K562 (cell line): Measurements from ENCODE around the gene MAPT. TPM values are rescaled to one million over a fixed set of nuclear protein-coding genes. Genes with fewer than 3 reads are reported as not detected.

Experiments used
- ARHGAP35 ChIP-seq: fragments of 450-650 bp; IDR thresholded peaks from 2 replicates; pipeline ENCODE4 v1.6.1; 2018; ENCODE audit not compliant: partially characterized antibody
- BHLHE40 ChIP-seq: IDR thresholded peaks from 2 replicates; pipeline ENCODE4 v1.6.1; 2011; ENCODE audit warnings: low read length, improper control_type of control experiment
- E2F3 ChIP-seq: fragments of 250-450 bp; sonication (Bioruptor Pico); IDR thresholded peaks from 2 replicates; pipeline ENCODE4 v1.4.0; 2020; ENCODE audit warnings: mild to moderate bottlenecking
- ETS2 ChIP-seq: IDR thresholded peaks from 2 replicates; pipeline ENCODE4 v1.6.1; 2016; ENCODE audit warnings: borderline replicate concordance, missing genetic modification characterization, mild to moderate bottlenecking, moderate library complexity, missing compliant biosample characterization; ENCODE audit not compliant: poor library complexity, severe bottlenecking
- HSF4 ChIP-seq: fragments of 250-450 bp; sonication (Bioruptor Pico); IDR thresholded peaks from 2 replicates; pipeline ENCODE4 v2.1.2; 2022; ENCODE audit warnings: mild to moderate bottlenecking, moderate library complexity, borderline replicate concordance
- MAZ ChIP-seq, 2 experiments: fragments of 450-650 bp in 1 of 2; sonication (generic) in 1 of 2; formaldehyde crosslinking; IDR thresholded peaks in 1 of 2; conservative IDR thresholded peaks in 1 of 2; 2 replicates each; pipeline versions ENCODE4 v1.4.0 to v1.5.0; 2020; ENCODE audit warnings: mild to moderate bottlenecking in 1 of 2, missing genetic modification reagents in 1 of 2
- MTA2 ChIP-seq: fragments of 450-650 bp; IDR thresholded peaks from 2 replicates; pipeline ENCODE4 v1.6.1; 2016; ENCODE audit warnings: low read depth
- PHB2 ChIP-seq: fragments of 450-650 bp; IDR thresholded peaks from 2 replicates; pipeline ENCODE4 v1.6.1; 2017; ENCODE audit warnings: low read depth
- POLR2AphosphoS5 ChIP-seq: IDR thresholded peaks from 2 replicates; pipeline ENCODE4 v1.6.1; 2011; ENCODE audit warnings: mild to moderate bottlenecking, low read depth, low read length, moderate library complexity; ENCODE audit not compliant: control insufficient read depth, insufficient read depth
- PTRF ChIP-seq: fragments of 450-650 bp; IDR thresholded peaks from 2 replicates; pipeline ENCODE4 v1.6.1; 2016; ENCODE audit warnings: mild to moderate bottlenecking, missing genetic modification characterization, missing compliant biosample characterization
- RHOXF2B ChIP-seq: fragments of 250-450 bp; sonication (Bioruptor Pico); conservative IDR thresholded peaks from 2 replicates; pipeline ENCODE4 v1.5.1; 2021
- SMARCE1 ChIP-seq: fragments of 450-650 bp; IDR thresholded peaks from 2 replicates; pipeline ENCODE4 v1.7.1; 2016; ENCODE audit warnings: mild to moderate bottlenecking
- SNRNP70 ChIP-seq: fragments of 200-400 bp; formaldehyde crosslinking; optimal IDR thresholded peaks from 2 replicates; pipeline ENCODE3; 2017; ENCODE audit warnings: low read depth, low read length
- SP1 ChIP-seq: sonication (generic); formaldehyde crosslinking; IDR thresholded peaks from 2 replicates; pipeline ENCODE4 v1.8.1; 2022; ENCODE audit warnings: mild to moderate bottlenecking, missing genetic modification reagents
- TCF3 ChIP-seq: sonication (generic); formaldehyde crosslinking; IDR thresholded peaks from 2 replicates; pipeline ENCODE4 v1.4.0; 2020; ENCODE audit warnings: mild to moderate bottlenecking, missing genetic modification reagents
- ZNF146 ChIP-seq: IDR thresholded peaks from one replicate; pipeline ENCODE4 v1.6.1; 2018; ENCODE audit warnings: missing compliant biosample characterization; ENCODE audit not compliant: unreplicated experiment
- ZNF830 ChIP-seq: fragments of 250-450 bp; sonication (Bioruptor Pico); IDR thresholded peaks from 2 replicates; pipeline ENCODE4 v1.5.0; 2021; ENCODE audit warnings: mild to moderate bottlenecking
- polyA plus RNA-seq, 8 experiments: library from polyadenylated mRNA; depleted of rRNA in 4 of 8; stranded (reverse) in 5 of 8; unstranded in 3 of 8; fragments of >200 nt; fragmentation: Nextera tagmentation in 2 of 8; fragmentation: Illumina TruSeq in 1 of 8; extraction: Ambion mirVana in 2 of 8; extraction: Trizol in 1 of 8; gene quantifications; 2 replicates each; pipeline versions ENCODE4 v1.2.1 to v1.2.3, GENCODE V29; 2011 to 2014; ENCODE audit warnings: inconsistent platforms in 1 of 8, missing spikeins in 1 of 8
- total RNA-seq, 7 experiments: library from RNA; depleted of rRNA in 6 of 7; stranded (reverse); fragments of >200 nt in 6 of 7; fragmentation: Illumina TruSeq in 2 of 7; extraction: Trizol in 2 of 7; gene quantifications; 2 replicates each; pipeline versions ENCODE4 v1.2.1 to v1.2.3, GENCODE V29; 2011 to 2021; ENCODE audit warnings: low replicate concordance in 1 of 7
- TF ChIP-seq, protein P1 (sequence below): fragments of 250-450 bp; sonication (Bioruptor Pico); IDR thresholded peaks from 2 replicates; pipeline ENCODE4 v1.5.0; 2020; ENCODE audit warnings: mild to moderate bottlenecking, borderline replicate concordance
- TF ChIP-seq, protein P2 (sequence below): sonication (generic); formaldehyde crosslinking; IDR thresholded peaks from 2 replicates; pipeline ENCODE4 v1.4.0; 2020; ENCODE audit warnings: mild to moderate bottlenecking, missing genetic modification reagents
- TF ChIP-seq, protein P3 (sequence below): sonication (generic); formaldehyde crosslinking; IDR thresholded peaks from 2 replicates; pipeline ENCODE4 v1.8.1; 2023; ENCODE audit warnings: mild to moderate bottlenecking, missing genetic modification reagents, moderate library complexity
- TF ChIP-seq, protein P4 (sequence below), 2 experiments: IDR thresholded peaks; 2 replicates each; pipeline ENCODE4 v1.6.1; 2012; ENCODE audit warnings: improper control_type of control experiment in 2 of 2, low read depth in 2 of 2, low read length in 2 of 2, borderline replicate concordance in 1 of 2

Gene MAPT
- total and polyA plus RNA-seq, 9 of the 15 experiments (the other 6 are each of a cell fraction or from before 2014, with no cell fraction given): 0.04 to 1.1 (median 0.36) TPM

DNA sequence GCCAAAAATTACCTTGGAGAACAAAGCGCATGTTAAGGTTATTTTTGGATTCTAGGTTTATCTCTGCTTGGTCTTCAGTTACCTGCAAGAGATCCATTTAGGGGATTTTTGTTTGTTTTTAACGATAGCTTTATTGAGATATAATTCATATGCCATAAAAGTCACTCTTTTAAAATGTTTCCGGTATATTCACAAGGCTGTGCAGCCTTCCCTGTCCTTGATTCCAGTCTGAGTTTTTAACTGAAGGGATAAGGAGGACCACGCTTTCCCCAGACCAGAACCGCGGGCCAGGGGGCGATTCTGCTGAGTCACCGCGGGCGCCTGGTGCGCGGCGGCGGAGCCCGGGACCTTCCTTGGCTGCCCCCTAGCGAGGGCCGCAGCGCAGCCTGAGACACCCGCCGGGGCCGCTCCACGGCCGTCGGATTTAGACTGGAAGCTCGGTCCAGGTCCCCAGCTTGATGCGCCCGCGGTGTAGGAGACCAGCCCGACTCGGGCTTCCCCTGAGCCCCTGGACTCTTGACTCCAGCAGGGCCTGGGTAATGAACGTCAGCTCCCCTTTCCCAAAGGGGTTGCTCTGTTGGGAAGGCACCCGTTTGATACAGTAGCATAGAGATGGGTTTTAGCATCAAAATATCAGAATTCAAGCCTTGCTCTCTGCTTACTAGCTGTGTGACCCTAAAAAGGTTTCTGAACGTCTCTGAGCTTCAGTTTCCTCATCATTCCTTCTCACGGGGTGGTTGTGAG is 54.7 kb downstream of the MAPT start (continued):
- TF ChIP-seq TCF3 (CRISPR knock-in tag) (no peak), ZNF146 (CRISPR knock-in tag) (no peak), E2F3 (CRISPR knock-in tag) (no peak), ZNF830 (CRISPR knock-in tag) (no peak), HSF4 (CRISPR knock-in tag) (no peak), BHLHE40 (no peak), SNRNP70 (no peak), PTRF (tag) (no peak), MTA2 (no peak), SMARCE1 (peak; percentile 69), SP1 (CRISPR knock-in tag) (no peak), ARHGAP35 (no peak), ETS2 (tag) (no peak), POLR2AphosphoS5 (no peak), PHB2 (no peak), MAZ (CRISPR knock-in tag; conservative IDR thresholded peaks at IDR 0.05 in 1 of 2, IDR thresholded peaks at IDR 0.05 in 1 of 2) (peak in 1 of 2 experiments; percentile 69; a peak in 1 of 4 replicates), RHOXF2B (CRISPR knock-in tag) (no peak)
- TF ChIP-seq, protein P1, sequence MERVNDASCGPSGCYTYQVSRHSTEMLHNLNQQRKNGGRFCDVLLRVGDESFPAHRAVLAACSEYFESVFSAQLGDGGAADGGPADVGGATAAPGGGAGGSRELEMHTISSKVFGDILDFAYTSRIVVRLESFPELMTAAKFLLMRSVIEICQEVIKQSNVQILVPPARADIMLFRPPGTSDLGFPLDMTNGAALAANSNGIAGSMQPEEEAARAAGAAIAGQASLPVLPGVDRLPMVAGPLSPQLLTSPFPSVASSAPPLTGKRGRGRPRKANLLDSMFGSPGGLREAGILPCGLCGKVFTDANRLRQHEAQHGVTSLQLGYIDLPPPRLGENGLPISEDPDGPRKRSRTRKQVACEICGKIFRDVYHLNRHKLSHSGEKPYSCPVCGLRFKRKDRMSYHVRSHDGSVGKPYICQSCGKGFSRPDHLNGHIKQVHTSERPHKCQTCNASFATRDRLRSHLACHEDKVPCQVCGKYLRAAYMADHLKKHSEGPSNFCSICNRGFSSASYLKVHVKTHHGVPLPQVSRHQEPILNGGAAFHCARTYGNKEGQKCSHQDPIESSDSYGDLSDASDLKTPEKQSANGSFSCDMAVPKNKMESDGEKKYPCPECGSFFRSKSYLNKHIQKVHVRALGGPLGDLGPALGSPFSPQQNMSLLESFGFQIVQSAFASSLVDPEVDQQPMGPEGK (CRISPR knock-in tag): no peak
- TF ChIP-seq, protein P2, sequence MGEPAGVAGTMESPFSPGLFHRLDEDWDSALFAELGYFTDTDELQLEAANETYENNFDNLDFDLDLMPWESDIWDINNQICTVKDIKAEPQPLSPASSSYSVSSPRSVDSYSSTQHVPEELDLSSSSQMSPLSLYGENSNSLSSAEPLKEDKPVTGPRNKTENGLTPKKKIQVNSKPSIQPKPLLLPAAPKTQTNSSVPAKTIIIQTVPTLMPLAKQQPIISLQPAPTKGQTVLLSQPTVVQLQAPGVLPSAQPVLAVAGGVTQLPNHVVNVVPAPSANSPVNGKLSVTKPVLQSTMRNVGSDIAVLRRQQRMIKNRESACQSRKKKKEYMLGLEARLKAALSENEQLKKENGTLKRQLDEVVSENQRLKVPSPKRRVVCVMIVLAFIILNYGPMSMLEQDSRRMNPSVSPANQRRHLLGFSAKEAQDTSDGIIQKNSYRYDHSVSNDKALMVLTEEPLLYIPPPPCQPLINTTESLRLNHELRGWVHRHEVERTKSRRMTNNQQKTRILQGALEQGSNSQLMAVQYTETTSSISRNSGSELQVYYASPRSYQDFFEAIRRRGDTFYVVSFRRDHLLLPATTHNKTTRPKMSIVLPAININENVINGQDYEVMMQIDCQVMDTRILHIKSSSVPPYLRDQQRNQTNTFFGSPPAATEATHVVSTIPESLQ (CRISPR knock-in tag): no peak
- TF ChIP-seq, protein P3, sequence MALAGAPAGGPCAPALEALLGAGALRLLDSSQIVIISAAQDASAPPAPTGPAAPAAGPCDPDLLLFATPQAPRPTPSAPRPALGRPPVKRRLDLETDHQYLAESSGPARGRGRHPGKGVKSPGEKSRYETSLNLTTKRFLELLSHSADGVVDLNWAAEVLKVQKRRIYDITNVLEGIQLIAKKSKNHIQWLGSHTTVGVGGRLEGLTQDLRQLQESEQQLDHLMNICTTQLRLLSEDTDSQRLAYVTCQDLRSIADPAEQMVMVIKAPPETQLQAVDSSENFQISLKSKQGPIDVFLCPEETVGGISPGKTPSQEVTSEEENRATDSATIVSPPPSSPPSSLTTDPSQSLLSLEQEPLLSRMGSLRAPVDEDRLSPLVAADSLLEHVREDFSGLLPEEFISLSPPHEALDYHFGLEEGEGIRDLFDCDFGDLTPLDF (CRISPR knock-in tag): no peak
- TF ChIP-seq, protein P4, sequence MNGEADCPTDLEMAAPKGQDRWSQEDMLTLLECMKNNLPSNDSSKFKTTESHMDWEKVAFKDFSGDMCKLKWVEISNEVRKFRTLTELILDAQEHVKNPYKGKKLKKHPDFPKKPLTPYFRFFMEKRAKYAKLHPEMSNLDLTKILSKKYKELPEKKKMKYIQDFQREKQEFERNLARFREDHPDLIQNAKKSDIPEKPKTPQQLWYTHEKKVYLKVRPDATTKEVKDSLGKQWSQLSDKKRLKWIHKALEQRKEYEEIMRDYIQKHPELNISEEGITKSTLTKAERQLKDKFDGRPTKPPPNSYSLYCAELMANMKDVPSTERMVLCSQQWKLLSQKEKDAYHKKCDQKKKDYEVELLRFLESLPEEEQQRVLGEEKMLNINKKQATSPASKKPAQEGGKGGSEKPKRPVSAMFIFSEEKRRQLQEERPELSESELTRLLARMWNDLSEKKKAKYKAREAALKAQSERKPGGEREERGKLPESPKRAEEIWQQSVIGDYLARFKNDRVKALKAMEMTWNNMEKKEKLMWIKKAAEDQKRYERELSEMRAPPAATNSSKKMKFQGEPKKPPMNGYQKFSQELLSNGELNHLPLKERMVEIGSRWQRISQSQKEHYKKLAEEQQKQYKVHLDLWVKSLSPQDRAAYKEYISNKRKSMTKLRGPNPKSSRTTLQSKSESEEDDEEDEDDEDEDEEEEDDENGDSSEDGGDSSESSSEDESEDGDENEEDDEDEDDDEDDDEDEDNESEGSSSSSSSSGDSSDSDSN (IDR thresholded peaks at IDR 0.05; ENCODE audit: borderline replicate concordance in 1 of 2, low read depth in 2 of 2, low read length in 2 of 2): peak; percentile 70 to 83; a peak in 3 of 4 replicates
